ENCODE measurements around the gene NHSL1. TPM values are rescaled to one million over a fixed set of nuclear protein-coding genes. Genes with fewer than 3 reads are reported as not detected.

NHSL1 gene
- total and polyA plus RNA-seq, 9 donors, result 20.0 to 35.7 (median 28.4) TPM

DNA sequence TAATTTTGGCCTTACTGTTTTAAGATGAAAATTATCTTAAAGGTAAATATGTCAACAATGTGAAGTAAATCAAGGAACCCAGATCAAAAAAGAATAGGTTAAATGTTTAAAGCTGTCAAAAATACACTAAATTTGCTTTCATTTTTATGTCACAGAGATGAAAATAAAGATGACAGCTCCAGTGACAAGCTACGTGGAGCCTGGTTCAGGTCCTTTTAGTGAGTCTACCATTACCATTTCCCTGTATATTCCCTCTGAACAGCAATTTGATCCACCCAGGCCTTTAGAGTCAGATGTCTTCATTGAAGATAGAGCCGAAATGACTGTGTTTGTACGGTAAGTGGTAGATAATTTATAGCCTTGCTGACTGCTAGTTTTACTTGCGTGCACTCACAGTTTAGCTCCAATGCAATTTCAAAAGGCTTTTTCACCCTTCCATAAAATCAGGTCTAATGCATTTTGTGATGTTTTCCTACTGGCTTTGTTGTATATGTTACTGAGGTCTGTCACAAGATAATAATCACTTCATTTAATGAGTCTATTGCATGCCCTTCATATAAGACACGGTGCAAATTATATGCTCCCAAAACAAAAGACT, 93.4 kb downstream of the NHSL1 start:
- peaks cover 36% of the 10 kb centered on the region for H3K36me3 ChIP-seq (ENCODE audit: control insufficient read depth, insufficient read depth, low read length)
- no CpG with 5 or more reads among the region's 5 CpGs for WGBS (ENCODE audit: insufficient coverage)
- H3K9me3 ChIP-seq (replicated peaks; ENCODE audit: control insufficient read depth, low read depth, low read length), result no peaks in the 10 kb centered on the region
- no peak for DNase-seq
- no peaks in the 10 kb centered on the region for H3K27me3 ChIP-seq (ENCODE audit: control insufficient read depth, insufficient read depth, low read length)
- peaks cover 13% of the 10 kb centered on the region for H3K4me1 ChIP-seq (ENCODE audit: control insufficient read depth, insufficient read depth, low read length)
- H3K4me3 ChIP-seq (ENCODE audit: low read length), result no peak overlapping the region
- no peak overlapping the region for H3K27ac ChIP-seq (ENCODE audit: low read length)

DNA sequence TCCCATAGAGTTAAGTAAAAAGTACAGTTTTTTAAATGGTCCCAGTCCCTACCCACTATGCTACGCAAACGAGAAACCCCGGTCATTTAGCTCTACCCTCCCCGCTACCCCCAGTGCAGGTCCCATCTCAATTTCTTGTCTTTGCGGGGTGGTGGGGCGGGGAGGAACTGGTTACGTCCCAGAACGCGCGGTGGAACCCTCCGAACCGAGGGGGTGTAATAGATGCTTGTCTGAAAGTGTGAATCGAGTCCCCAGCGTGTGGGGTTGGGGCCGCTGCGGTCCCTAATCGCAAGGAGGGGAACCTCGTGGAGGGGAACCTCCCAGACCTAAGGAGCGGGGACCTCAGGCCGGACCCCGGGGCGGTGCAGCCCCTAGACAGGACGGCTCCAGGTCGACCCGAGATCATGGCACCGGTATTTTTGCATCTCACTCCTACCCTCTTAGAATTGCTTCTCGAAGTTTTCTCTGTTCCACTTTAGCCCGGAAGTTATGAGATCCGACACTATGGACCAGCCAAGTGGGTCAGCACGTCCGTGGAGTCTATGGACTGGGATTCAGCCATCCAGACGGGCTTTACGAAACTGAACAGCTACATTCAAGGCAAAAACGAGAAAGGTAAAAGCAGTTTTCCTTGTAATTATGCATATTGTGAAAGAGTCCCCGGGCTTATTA, 94.5 kb downstream of the NHSL1 start:
- peak overlapping the region; percentile 83 for H3K4me3 ChIP-seq (ENCODE audit: low read length)
- H3K4me1 ChIP-seq (ENCODE audit: control insufficient read depth, insufficient read depth, low read length), result peaks cover 13% of the 10 kb centered on the region
- peak overlapping the region; percentile 59 for H3K27ac ChIP-seq (ENCODE audit: low read length)
- no peaks in the 10 kb centered on the region for H3K27me3 ChIP-seq (ENCODE audit: control insufficient read depth, insufficient read depth, low read length)
- H3K36me3 ChIP-seq (ENCODE audit: control insufficient read depth, insufficient read depth, low read length), result peaks cover 30% of the 10 kb centered on the region
- DNase-seq, result peak; percentile 47
- 3% methylated on average over 21 of the region's 35 CpGs for WGBS (ENCODE audit: insufficient coverage)
- H3K9me3 ChIP-seq (replicated peaks; ENCODE audit: control insufficient read depth, low read depth, low read length), result no peaks in the 10 kb centered on the region

DNA sequence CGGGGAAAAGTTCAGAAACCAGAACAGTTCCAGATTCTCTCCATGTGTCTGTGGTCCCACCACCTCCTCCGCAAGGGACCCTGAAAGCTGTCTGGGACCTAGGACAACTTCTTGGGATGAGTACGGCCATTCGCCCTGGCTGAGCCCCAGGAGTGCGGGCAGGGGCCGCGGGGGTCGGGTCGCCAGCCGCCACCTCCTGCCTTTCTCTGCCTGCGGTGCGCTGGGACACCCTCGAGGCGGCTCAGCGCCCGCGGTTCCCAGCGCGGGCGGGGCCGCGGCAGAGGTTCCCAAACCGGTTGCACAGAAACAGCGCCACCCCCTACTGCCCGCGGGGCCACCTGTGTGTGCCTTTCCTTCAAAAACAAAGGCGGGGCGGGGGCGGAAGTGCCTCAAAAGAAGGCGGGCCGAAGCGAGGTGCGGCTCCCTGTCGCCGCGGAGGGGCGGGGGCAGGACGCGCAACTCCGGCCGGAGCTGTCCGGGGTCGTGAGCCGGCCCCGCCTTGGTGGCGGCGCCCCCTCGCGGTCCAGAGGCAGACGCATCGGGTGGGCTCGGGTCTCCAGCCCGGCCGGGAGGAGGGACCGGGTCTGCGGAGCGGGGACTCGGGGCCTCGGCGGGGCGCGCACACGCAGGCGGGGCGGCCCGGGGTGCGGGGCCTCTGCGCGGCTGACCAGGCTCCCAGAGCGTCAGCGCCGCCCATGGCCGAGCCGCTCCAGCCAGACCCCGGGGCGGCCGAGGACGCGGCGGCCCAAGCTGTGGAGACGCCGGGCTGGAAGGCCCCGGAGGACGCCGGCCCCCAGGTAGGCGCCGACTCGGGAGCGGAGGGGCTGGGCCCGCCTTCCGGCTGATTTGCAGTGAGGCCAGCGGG, 95.3 kb downstream of the NHSL1 start, which contains the start of gene HEBP2:
Gene HEBP2 (plus strand): TSS at position 423 of the 865 bp plus-strand sequence. CDS start 273 bp downstream, at position 696.
- DNase-seq, result peak; percentile 94
- under 1% methylated on average over 86 of the region's 92 CpGs for WGBS (ENCODE audit: insufficient coverage)
- peak within 1 kb of the TSS; percentile 83 for H3K4me3 ChIP-seq (ENCODE audit: low read length)

DNA sequence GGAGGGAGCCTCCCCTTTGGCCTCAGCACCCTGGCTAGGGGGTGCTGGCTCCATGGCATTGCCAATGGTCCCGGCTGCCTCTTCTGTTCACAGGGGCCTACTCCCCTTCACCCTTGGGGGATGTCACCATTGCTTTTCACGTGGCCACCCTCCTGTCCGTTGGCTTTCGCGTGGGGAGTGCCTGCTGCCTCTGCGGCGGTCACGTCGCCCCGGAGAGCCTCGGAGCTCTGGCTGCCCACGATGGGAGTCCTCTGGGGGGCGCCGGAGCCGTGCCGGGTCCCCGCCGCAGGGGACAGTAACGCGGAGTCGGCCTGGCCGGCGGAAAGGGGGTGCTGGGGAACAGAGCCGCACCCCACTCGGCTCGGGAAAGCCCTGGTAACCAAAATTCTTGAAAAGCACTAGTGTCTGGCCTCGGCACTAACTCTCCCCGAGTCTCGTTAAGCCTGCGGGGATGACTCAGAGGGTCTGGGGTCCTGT, 95.9 kb downstream of the NHSL1 start:
- H3K4me3 ChIP-seq (ENCODE audit: low read length), result peak overlapping the region; percentile 83
- WGBS (ENCODE audit: insufficient coverage), result 2% methylated on average over 30 of the region's 30 CpGs
- H3K27me3 ChIP-seq (ENCODE audit: control insufficient read depth, insufficient read depth, low read length), result no peaks in the 10 kb centered on the region
- H3K4me1 ChIP-seq (ENCODE audit: control insufficient read depth, insufficient read depth, low read length), result peaks cover 13% of the 10 kb centered on the region
- H3K9me3 ChIP-seq (replicated peaks; ENCODE audit: control insufficient read depth, low read depth, low read length), result no peaks in the 10 kb centered on the region
- H3K36me3 ChIP-seq (ENCODE audit: control insufficient read depth, insufficient read depth, low read length), result peaks cover 19% of the 10 kb centered on the region
- peak overlapping the region; percentile 86 for H3K27ac ChIP-seq (ENCODE audit: low read length)
- peak; percentile 42 for DNase-seq

More for the DNA sequence above, 95.3 kb downstream of the NHSL1 start, which contains the start of gene HEBP2:
- Histone ChIP-seq H3K27me3 (ENCODE audit: control insufficient read depth, insufficient read depth, low read length) (no peaks in the 10 kb centered on the region), H3K36me3 (ENCODE audit: control insufficient read depth, insufficient read depth, low read length) (peaks cover 26% of the 10 kb centered on the region), H3K4me1 (ENCODE audit: control insufficient read depth, insufficient read depth, low read length) (peaks cover 13% of the 10 kb centered on the region), H3K9me3 (replicated peaks; ENCODE audit: control insufficient read depth, low read depth, low read length) (no peaks in the 10 kb centered on the region), H3K27ac (ENCODE audit: low read length) (peak within 1 kb of the TSS; percentile 86)

DNA sequence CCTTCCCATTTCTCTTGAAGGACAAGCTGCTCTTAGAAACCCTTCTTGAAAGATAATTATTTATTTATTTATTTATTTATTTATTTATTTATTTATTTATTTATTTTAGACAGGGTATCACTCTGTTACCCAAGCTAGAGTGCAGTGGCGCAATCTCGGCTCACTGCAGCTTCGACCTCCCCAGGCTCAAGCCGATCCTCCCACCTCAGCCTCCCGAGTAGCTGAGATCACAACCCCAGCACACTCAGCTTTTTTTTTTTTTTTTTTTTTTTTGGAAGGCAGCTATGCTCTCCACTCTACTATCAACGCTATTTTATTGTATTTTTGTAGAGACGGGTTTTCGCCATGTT, 96.5 kb downstream of the NHSL1 start:
- Histone ChIP-seq H3K27ac (ENCODE audit: low read length) (no peak overlapping the region), H3K27me3 (ENCODE audit: control insufficient read depth, insufficient read depth, low read length) (no peaks in the 10 kb centered on the region), H3K36me3 (ENCODE audit: control insufficient read depth, insufficient read depth, low read length) (peaks cover 15% of the 10 kb centered on the region), H3K4me1 (ENCODE audit: control insufficient read depth, insufficient read depth, low read length) (peaks cover 13% of the 10 kb centered on the region), H3K9me3 (replicated peaks; ENCODE audit: control insufficient read depth, low read depth, low read length) (no peaks in the 10 kb centered on the region), H3K4me3 (ENCODE audit: low read length) (no peak overlapping the region)
- WGBS (ENCODE audit: insufficient coverage), result 79% methylated on average over 3 of the region's 8 CpGs
- no peak for DNase-seq

DNA sequence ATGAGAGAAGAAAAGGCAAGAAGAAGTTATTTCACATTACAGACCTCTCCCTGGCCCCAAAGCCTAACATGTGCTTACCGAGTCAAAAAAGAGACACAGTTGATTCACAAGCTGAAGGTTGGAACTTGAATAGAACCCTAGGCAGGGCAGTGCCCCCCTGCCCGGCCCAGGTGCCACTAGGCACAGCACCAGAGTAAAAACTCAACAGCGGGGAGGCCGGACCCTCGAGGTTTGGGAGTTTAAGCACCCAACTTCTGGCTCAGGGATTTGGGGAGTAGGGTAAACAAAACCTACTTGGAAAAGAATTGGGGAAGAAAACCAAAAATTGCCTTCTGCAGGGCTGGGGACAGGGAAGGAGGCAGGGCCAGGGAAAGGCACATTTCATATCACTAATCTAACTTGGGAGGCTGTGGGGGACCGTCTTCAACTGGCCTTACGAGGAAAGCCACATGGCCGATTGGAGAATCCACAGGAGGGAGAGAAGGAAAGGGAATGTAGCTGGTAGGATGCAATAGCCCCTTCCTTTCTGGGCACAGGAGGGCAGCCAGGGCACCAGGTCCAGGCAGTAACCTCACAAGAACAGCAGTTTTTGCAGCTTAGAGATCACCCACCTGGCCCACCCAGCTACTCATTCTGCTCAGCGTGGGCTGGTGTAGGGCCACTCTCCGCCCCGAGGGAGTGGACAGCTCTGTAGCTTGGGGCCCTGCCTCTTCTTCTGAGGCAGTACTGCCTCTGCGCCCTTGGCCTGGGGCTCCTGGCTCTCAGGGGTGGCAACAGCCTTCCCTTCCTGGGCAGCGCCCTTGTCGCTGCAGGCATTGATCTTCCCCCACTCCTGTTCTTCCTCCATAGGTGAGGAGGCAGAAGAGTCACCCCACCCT, 97.1 kb downstream of the NHSL1 start:
- Histone ChIP-seq H3K27ac (ENCODE audit: low read length) (no peak overlapping the region), H3K9me3 (replicated peaks; ENCODE audit: control insufficient read depth, low read depth, low read length) (no peaks in the 10 kb centered on the region), H3K4me1 (ENCODE audit: control insufficient read depth, insufficient read depth, low read length) (peaks cover 13% of the 10 kb centered on the region), H3K4me3 (ENCODE audit: low read length) (no peak overlapping the region), H3K36me3 (ENCODE audit: control insufficient read depth, insufficient read depth, low read length) (peaks cover 9% of the 10 kb centered on the region), H3K27me3 (ENCODE audit: control insufficient read depth, insufficient read depth, low read length) (no peaks in the 10 kb centered on the region)
- 77% methylated on average over 10 of the region's 14 CpGs for WGBS (ENCODE audit: insufficient coverage)
- DNase-seq, result no peak

DNA sequence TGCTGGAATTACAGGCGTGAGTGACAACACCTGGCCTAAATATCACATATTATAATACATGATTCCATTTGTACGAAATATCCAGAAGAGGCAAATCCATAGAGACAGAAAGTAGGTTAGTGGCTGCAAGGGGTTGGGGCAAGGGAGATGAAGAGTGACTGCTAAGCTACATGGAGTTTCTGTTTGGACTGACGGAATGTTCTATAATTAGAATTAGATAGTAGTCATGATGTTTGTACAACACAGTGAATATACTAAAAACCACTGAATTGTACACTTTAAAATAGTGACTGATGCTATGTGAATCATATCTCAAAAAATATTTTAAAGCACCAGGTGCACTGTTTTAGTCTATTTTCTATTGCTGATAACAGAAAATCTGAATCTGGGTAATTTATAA, 99.0 kb downstream of the NHSL1 start:
- WGBS (ENCODE audit: insufficient coverage), result no CpG with 5 or more reads among the region's 3 CpGs
- Histone ChIP-seq H3K4me3 (ENCODE audit: low read length) (no peak overlapping the region), H3K4me1 (ENCODE audit: control insufficient read depth, insufficient read depth, low read length) (peaks cover 13% of the 10 kb centered on the region), H3K36me3 (ENCODE audit: control insufficient read depth, insufficient read depth, low read length) (peaks cover 2% of the 10 kb centered on the region), H3K27ac (ENCODE audit: low read length) (no peak overlapping the region), H3K9me3 (replicated peaks; ENCODE audit: control insufficient read depth, low read depth, low read length) (no peaks in the 10 kb centered on the region), H3K27me3 (ENCODE audit: control insufficient read depth, insufficient read depth, low read length) (no peaks in the 10 kb centered on the region)
- no peak for DNase-seq

DNA sequence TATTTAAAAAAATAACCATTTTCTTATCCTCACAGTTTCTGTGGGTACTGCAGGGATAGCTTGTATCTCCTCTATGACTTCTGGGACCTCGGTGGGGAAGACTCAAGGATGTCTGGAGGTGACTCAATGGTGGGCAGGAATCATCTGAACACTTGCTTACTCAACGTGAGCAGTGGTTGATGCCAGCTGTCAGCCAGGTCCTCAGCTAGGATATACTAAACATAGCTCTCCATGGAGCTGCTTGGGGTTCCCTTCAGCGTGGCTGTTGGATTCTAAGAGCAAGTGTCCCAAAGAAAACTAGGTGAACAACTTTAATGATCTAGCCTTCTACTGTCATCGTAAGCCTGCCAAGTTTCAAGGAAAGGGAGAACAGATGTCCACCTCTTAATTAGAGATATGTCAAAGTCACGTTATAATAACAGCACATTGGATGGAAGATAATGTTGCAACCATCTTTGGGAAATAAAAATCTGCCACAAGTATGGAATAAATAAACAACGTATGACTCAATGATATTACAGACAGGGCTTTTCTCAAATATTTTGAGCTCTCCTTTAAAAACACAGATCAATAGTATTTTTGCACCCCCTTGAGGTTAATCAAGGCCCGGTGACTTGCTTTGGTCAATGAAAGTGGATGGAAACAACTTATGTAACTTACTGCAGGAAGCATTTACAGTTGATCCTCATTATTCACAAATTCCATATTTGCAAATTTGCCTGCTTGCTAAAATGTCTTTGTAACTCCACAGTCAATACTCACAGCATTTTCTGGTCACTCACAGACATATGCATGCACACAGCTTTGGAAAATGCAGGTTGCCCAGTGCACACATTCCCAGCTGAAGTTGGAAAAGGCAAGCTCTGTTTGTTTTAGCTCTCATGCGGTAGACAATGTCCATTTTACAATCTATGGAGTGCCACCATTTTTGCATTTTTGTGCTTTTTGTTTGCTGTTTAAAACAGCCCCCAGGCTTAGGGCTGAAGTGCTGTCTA, 101.9 kb downstream of the NHSL1 start:
- Histone ChIP-seq H3K36me3 (ENCODE audit: control insufficient read depth, insufficient read depth, low read length) (no peaks in the 10 kb centered on the region), H3K4me1 (ENCODE audit: control insufficient read depth, insufficient read depth, low read length) (no peaks in the 10 kb centered on the region), H3K9me3 (replicated peaks; ENCODE audit: control insufficient read depth, low read depth, low read length) (no peaks in the 10 kb centered on the region), H3K27ac (ENCODE audit: low read length) (no peak overlapping the region), H3K27me3 (ENCODE audit: control insufficient read depth, insufficient read depth, low read length) (no peaks in the 10 kb centered on the region), H3K4me3 (ENCODE audit: low read length) (no peak overlapping the region)
- DNase-seq, result no peak
- 73% methylated on average over 3 of the region's 8 CpGs for WGBS (ENCODE audit: insufficient coverage)

DNA sequence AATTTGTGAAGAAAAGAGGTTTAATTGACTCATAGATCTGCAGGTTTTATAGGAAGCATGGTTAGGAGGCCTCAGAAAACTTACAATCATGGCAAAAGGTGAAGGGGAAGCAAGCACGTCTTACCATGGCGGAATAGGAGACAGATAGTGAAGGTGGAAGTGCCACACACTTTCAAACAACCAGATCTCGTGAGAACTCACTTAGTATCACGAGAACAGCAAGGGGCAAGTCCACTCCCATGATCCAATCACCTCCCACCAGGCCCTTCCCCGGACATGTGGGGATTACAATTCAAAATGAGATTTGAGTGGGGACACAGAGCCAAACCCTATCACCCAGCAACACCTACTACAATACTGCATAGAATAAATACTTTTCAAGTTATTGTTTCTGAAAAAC, 102.6 kb downstream of the NHSL1 start:
- 0% methylated on average over 1 of the region's 5 CpGs for WGBS (ENCODE audit: insufficient coverage)

More for the DNA sequence above, 102.6 kb downstream of the NHSL1 start:
- no peak for DNase-seq
- Histone ChIP-seq H3K4me1 (ENCODE audit: control insufficient read depth, insufficient read depth, low read length) (no peaks in the 10 kb centered on the region), H3K27ac (ENCODE audit: low read length) (no peak overlapping the region), H3K36me3 (ENCODE audit: control insufficient read depth, insufficient read depth, low read length) (no peaks in the 10 kb centered on the region), H3K4me3 (ENCODE audit: low read length) (no peak overlapping the region), H3K9me3 (replicated peaks; ENCODE audit: control insufficient read depth, low read depth, low read length) (no peaks in the 10 kb centered on the region), H3K27me3 (ENCODE audit: control insufficient read depth, insufficient read depth, low read length) (no peaks in the 10 kb centered on the region)

Measured in muscle of leg (tissue), 11 donors.